Right cardiac atrium (tissue), 5 donors: ENCODE data around the gene UHRF2. TPM values are rescaled to one million over a fixed set of nuclear protein-coding genes. Genes with fewer than 3 reads are reported as not detected.

ENCODE experiments used
- ATAC-seq, 2 donors: fragments of 200-7000 bp; cut with Tn5 transposase; one replicate each; pipeline versions ENCODE4 v1.8.0 to v1.9.1; 2020; ENCODE audit warnings: moderate library complexity in 2 of 2, mild to moderate bottlenecking in 1 of 2
- DNase-seq, 3 donors: peaks; one replicate each; pipeline ENCODE4 v3.0.0-alpha.2; 2020
- H3K27ac ChIP-seq: one replicate; pipeline ENCODE4 v1.5.1; 2013; ENCODE audit warnings: mild to moderate bottlenecking, low read length, control low read depth, moderate library complexity
- H3K27me3 ChIP-seq: one replicate; pipeline ENCODE4 v1.6.1; 2013; ENCODE audit not compliant: control insufficient read depth, insufficient read depth
- H3K4me1 ChIP-seq: one replicate; pipeline ENCODE4 v1.6.1; 2013; ENCODE audit warnings: low read length; ENCODE audit not compliant: control insufficient read depth, insufficient read depth
- H3K4me3 ChIP-seq: one replicate; pipeline ENCODE4 v1.5.1; 2013; ENCODE audit warnings: low read length, control low read depth
- H3K9me3 ChIP-seq: one replicate; pipeline ENCODE4 v1.6.1; 2013; ENCODE audit warnings: low read length; ENCODE audit not compliant: control insufficient read depth
- WGBS: extraction: QIAGEN DNeasy Blood & Tissue Kit; methylation state at CpG from one replicate; pipeline ENCODE4 v1.1.7; 2013; 5-methylcytosine and 5-hydroxymethylcytosine counted together
- intact Hi-C, 4 donors: fragments of 100-400 bp; cut with DNase I; formaldehyde crosslinking; loops; one replicate each; pipeline versions ENCODE4 v1.11.0 to v1.14.0; 2022 to 2023
- polyA plus RNA-seq: library from polyadenylated mRNA; stranded (reverse); fragments of 200-250 nt; gene quantifications from one replicate; pipeline ENCODE4 v1.2.3, GENCODE V29; 2013
- total RNA-seq, 4 donors: library from RNA; stranded (reverse); fragmentation: NEBNext Ultra II Directional; extraction: Animal tissue kit (Norgen Biotek cat#: 25700); gene quantifications; one replicate each; pipeline ENCODE4 v1.2.1, GENCODE V29; 2021
- donor health status: healthy with polysubstance abuse.
- donor health status: DM: no; HTN: yes; CAD: no.
- donor health status: DM: no; HTN: no; CAD: no.
- donor health status: DM: no; HTN: yes; CAD: no; lungs with severe emphysema.
- donor health status: DM: yes; HTN: yes; CAD: no.

Gene UHRF2
- total and polyA plus RNA-seq, 5 donors, result 10.6 to 20.5 (median 18.2) TPM

- intact Hi-C loops, result no loop called here
- Histone ChIP-seq H3K4me3 (no peak overlapping the region), H3K27me3 (no peaks in the 10 kb centered on the region), H3K4me1 (no peaks in the 10 kb centered on the region), H3K9me3 (no peaks in the 10 kb centered on the region), H3K27ac (no peak overlapping the region)
- DNase-seq (no peak), ATAC-seq (no peak)
- WGBS, result over 99% methylated on average over 2 of the region's 2 CpGs
Measured at GRCh38 chr9:6490863-6491262, 77.9 kb downstream of the UHRF2 start.

- no peak overlapping the region for H3K27ac ChIP-seq
- DNase-seq (no peak), ATAC-seq (no peak)
- H3K4me1 ChIP-seq, result no peaks in the 10 kb centered on the region
- intact Hi-C loops, result no loop called here
- 95% methylated on average over 1 of the region's 1 CpG for WGBS
- H3K4me3 ChIP-seq, result no peak overlapping the region
- H3K9me3 ChIP-seq, result no peaks in the 10 kb centered on the region
- no peaks in the 10 kb centered on the region for H3K27me3 ChIP-seq
Measured at GRCh38 chr9:6495466-6495865, 82.5 kb downstream of the UHRF2 start.

- no peak for ATAC-seq
- intact Hi-C loops, result no loop called here
Measured at GRCh38 chr9:6498982-6499381, 86.0 kb downstream of the UHRF2 start.

GRCh38 chr9:6501526-6502210, 88.7 kb downstream of the UHRF2 start:
- intact Hi-C loops, result no loop called here
- Histone ChIP-seq H3K9me3 (no peaks in the 10 kb centered on the region), H3K27me3 (no peaks in the 10 kb centered on the region), H3K27ac (no peak overlapping the region), H3K4me1 (no peaks in the 10 kb centered on the region), H3K4me3 (no peak overlapping the region)
- WGBS, result 71% methylated on average over 2 of the region's 2 CpGs
- no peak for DNase-seq
- ATAC-seq, result no peak

More at GRCh38 chr9:6498982-6499381, 86.0 kb downstream of the UHRF2 start:
- Histone ChIP-seq H3K9me3 (no peaks in the 10 kb centered on the region), H3K4me1 (no peaks in the 10 kb centered on the region), H3K27me3 (no peaks in the 10 kb centered on the region), H3K4me3 (no peak overlapping the region), H3K27ac (no peak overlapping the region)
- no peak for DNase-seq
- WGBS, result 97% methylated on average over 1 of the region's 1 CpG

GRCh38 chr9:6502399-6502798, 89.4 kb downstream of the UHRF2 start:
- intact Hi-C loops, result no loop called here
- Histone ChIP-seq H3K4me1 (no peaks in the 10 kb centered on the region), H3K4me3 (no peak overlapping the region), H3K27ac (no peak overlapping the region), H3K27me3 (no peaks in the 10 kb centered on the region), H3K9me3 (no peaks in the 10 kb centered on the region)
- DNase-seq (no peak), ATAC-seq (no peak)
- WGBS, result 96% methylated on average over 3 of the region's 3 CpGs

- Histone ChIP-seq H3K4me3 (no peak overlapping the region), H3K4me1 (no peaks in the 10 kb centered on the region), H3K9me3 (no peaks in the 10 kb centered on the region), H3K27me3 (no peaks in the 10 kb centered on the region), H3K27ac (no peak overlapping the region)
- intact Hi-C loops, result no loop called here
- 91% methylated on average over 2 of the region's 2 CpGs for WGBS
- DNase-seq (no peak), ATAC-seq (no peak)
Measured at GRCh38 chr9:6506571-6506970, 93.6 kb downstream of the UHRF2 start.

GRCh38 chr9:6512085-6512657, 99.2 kb downstream of the UHRF2 start:
- 79% methylated on average over 3 of the region's 3 CpGs for WGBS
- Histone ChIP-seq H3K9me3 (no peaks in the 10 kb centered on the region), H3K4me1 (no peaks in the 10 kb centered on the region), H3K27ac (no peak overlapping the region), H3K4me3 (no peak overlapping the region), H3K27me3 (no peaks in the 10 kb centered on the region)
- intact Hi-C loops, result no loop called here
- DNase-seq, result no peak
- ATAC-seq, result no peak

GRCh38 chr9:6522263-6522662, 109.3 kb downstream of the UHRF2 start:
- ATAC-seq (no peak), DNase-seq (no peak)
- Histone ChIP-seq H3K9me3 (no peaks in the 10 kb centered on the region), H3K27ac (no peak overlapping the region), H3K4me1 (no peaks in the 10 kb centered on the region), H3K27me3 (no peaks in the 10 kb centered on the region), H3K4me3 (no peak overlapping the region)
- intact Hi-C loops, result no loop called here
- WGBS, result 97% methylated on average over 4 of the region's 4 CpGs

GRCh38 chr9:6525326-6526045, 112.5 kb downstream of the UHRF2 start:
- DNase-seq (no peak), ATAC-seq (no peak)
- Histone ChIP-seq H3K4me1 (no peaks in the 10 kb centered on the region), H3K4me3 (no peak overlapping the region), H3K9me3 (no peaks in the 10 kb centered on the region), H3K27me3 (no peaks in the 10 kb centered on the region), H3K27ac (no peak overlapping the region)
- WGBS, result 47% methylated on average over 2 of the region's 2 CpGs
- intact Hi-C loops, result no loop called here

GRCh38 chr9:6535594-6535993, 122.6 kb downstream of the UHRF2 start:
- 90% methylated on average over 3 of the region's 3 CpGs for WGBS
- ATAC-seq, result no peak
- Histone ChIP-seq H3K9me3 (no peaks in the 10 kb centered on the region), H3K27me3 (no peaks in the 10 kb centered on the region), H3K27ac (no peak overlapping the region), H3K4me1 (no peaks in the 10 kb centered on the region), H3K4me3 (no peak overlapping the region)
- DNase-seq, result no peak
- intact Hi-C loops, result no loop called here

- 47% methylated on average over 3 of the region's 3 CpGs for WGBS
- no peaks in the 10 kb centered on the region for H3K27me3 ChIP-seq
- H3K4me3 ChIP-seq, result no peak overlapping the region
- H3K27ac ChIP-seq, result no peak overlapping the region
- no peaks in the 10 kb centered on the region for H3K9me3 ChIP-seq
- DNase-seq (no peak), ATAC-seq (no peak)
- intact Hi-C loops, result no loop called here
- H3K4me1 ChIP-seq, result no peaks in the 10 kb centered on the region
Measured at GRCh38 chr9:6538666-6539071, 125.7 kb downstream of the UHRF2 start.
